ENCODE data around the gene TRAM2. TPM values are rescaled to one million over a fixed set of nuclear protein-coding genes. Genes with fewer than 3 reads are reported as not detected.

TRAM2 gene
- total and polyA plus RNA-seq, 2 of the 13 experiments (the other 11 are each of a cell fraction or from before 2014, with no cell fraction given) = 49.1 to 72.5 TPM

DNA sequence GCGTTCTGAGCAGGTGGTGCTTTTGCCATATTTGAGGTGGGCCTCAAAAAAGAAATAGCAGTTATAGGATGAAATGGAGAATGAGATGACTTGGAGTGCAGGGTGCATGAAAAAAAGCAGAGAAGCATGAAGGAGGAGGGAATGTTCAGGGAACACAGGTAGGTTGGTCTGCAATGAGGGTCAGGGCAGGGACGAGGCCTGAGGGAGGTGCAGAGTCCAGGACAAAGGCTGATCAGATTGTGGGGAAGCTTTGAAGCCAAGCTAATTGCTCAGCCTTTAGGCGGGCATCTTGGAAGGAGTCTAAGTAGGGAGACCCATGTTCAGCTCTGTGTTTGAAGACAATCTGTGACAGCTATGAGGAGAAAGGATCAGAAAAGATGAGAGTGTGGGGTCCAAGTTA is 12.0 kb downstream of the TRAM2 start (continued):
- TF ChIP-seq, protein P1, sequence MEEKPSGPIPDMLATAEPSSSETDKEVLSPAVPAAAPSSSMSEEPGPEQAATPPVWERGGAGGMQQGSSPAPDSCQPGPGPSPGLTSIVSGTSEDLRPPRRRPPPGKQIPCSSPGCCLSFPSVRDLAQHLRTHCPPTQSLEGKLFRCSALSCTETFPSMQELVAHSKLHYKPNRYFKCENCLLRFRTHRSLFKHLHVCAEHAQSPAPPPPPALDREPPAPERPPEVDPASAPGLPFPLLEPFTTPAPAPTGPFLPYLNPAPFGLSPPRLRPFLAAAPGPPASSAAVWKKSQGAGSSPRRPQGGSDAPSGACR (CRISPR knock-in tag; IDR thresholded peaks at IDR 0.05) = no peak
- no peak for TF ChIP-seq EHMT2 (IDR thresholded peaks at IDR 0.05; ENCODE audit: borderline replicate concordance, low read depth, low read length)
- TF ChIP-seq REXO4 (CRISPR knock-in tag; IDR thresholded peaks at IDR 0.05; ENCODE audit: borderline replicate concordance) = no peak
- no peak for TF ChIP-seq ZNF431 (CRISPR knock-in tag; IDR thresholded peaks at IDR 0.05; ENCODE audit: borderline replicate concordance, low read depth)
- TF ChIP-seq, protein P2, sequence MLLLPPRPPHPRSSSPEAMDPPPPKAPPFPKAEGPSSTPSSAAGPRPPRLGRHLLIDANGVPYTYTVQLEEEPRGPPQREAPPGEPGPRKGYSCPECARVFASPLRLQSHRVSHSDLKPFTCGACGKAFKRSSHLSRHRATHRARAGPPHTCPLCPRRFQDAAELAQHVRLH (CRISPR knock-in tag; IDR thresholded peaks at IDR 0.05; ENCODE audit: borderline replicate concordance, low read depth) = no peak
- no peak for TF ChIP-seq SMC3 (IDR thresholded peaks at IDR 0.05; ENCODE audit: low read length)
- no peak for TF ChIP-seq ZNF737 (CRISPR knock-in tag; IDR thresholded peaks at IDR 0.05; ENCODE audit: borderline replicate concordance)
- TF ChIP-seq HNF4G (IDR thresholded peaks at IDR 0.05; ENCODE audit: borderline replicate concordance, low read depth, low read length) = peak; percentile 78; the same call in 1 of the 2 replicates
- no peak for TF ChIP-seq HNF4G (CRISPR knock-in tag; IDR thresholded peaks at IDR 0.05; ENCODE audit: borderline replicate concordance, low read depth)
- TF ChIP-seq NFKB2 (CRISPR knock-in tag; IDR thresholded peaks at IDR 0.05; ENCODE audit: borderline replicate concordance) = no peak
- no peak for TF ChIP-seq HCFC1 (IDR thresholded peaks at IDR 0.05; ENCODE audit: low read depth, low read length)
- TF ChIP-seq ERF (CRISPR knock-in tag; IDR thresholded peaks at IDR 0.05) = no peak
- TF ChIP-seq MLLT10 (CRISPR knock-in tag; IDR thresholded peaks at IDR 0.05) = no peak
- TF ChIP-seq, protein P3, sequence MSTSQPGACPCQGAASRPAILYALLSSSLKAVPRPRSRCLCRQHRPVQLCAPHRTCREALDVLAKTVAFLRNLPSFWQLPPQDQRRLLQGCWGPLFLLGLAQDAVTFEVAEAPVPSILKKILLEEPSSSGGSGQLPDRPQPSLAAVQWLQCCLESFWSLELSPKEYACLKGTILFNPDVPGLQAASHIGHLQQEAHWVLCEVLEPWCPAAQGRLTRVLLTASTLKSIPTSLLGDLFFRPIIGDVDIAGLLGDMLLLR (CRISPR knock-in tag; IDR thresholded peaks at IDR 0.05) = no peak
- TF ChIP-seq CEBPB (IDR thresholded peaks at IDR 0.05; ENCODE audit: borderline replicate concordance, low read depth, low read length) = no peak
- TF ChIP-seq HNRNPLL (IDR thresholded peaks at IDR 0.05; ENCODE audit: low read depth, low read length, poor library complexity, severe bottlenecking) = no peak
- TF ChIP-seq TARDBP (CRISPR knock-in tag; IDR thresholded peaks at IDR 0.05) = no peak
- TF ChIP-seq CCAR2 (optimal IDR thresholded peaks at IDR 0.05; ENCODE audit: low read depth, low read length) = no peak
- TF ChIP-seq, protein P4, sequence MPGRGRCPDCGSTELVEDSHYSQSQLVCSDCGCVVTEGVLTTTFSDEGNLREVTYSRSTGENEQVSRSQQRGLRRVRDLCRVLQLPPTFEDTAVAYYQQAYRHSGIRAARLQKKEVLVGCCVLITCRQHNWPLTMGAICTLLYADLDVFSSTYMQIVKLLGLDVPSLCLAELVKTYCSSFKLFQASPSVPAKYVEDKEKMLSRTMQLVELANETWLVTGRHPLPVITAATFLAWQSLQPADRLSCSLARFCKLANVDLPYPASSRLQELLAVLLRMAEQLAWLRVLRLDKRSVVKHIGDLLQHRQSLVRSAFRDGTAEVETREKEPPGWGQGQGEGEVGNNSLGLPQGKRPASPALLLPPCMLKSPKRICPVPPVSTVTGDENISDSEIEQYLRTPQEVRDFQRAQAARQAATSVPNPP (CRISPR knock-in tag; IDR thresholded peaks at IDR 0.05) = no peak
- no peak for TF ChIP-seq DR1 (CRISPR knock-in tag; IDR thresholded peaks at IDR 0.05)
- no peak for TF ChIP-seq POLR2AphosphoS5 (IDR thresholded peaks at IDR 0.05; ENCODE audit: low read depth, low read length)
- no peak for TF ChIP-seq ZNF891 (CRISPR knock-in tag; IDR thresholded peaks at IDR 0.05)
- TF ChIP-seq ZNF746 (CRISPR knock-in tag; IDR thresholded peaks at IDR 0.05) = no peak
- TF ChIP-seq, protein P5, sequence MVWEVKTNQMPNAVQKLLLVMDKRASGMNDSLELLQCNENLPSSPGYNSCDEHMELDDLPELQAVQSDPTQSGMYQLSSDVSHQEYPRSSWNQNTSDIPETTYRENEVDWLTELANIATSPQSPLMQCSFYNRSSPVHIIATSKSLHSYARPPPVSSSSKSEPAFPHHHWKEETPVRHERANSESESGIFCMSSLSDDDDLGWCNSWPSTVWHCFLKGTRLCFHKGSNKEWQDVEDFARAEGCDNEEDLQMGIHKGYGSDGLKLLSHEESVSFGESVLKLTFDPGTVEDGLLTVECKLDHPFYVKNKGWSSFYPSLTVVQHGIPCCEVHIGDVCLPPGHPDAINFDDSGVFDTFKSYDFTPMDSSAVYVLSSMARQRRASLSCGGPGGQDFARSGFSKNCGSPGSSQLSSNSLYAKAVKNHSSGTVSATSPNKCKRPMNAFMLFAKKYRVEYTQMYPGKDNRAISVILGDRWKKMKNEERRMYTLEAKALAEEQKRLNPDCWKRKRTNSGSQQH (CRISPR knock-in tag; IDR thresholded peaks at IDR 0.05; ENCODE audit: low read depth) = no peak
- no peak for TF ChIP-seq SIN3B (IDR thresholded peaks at IDR 0.05; ENCODE audit: low read length)
- TF ChIP-seq KLF9 (CRISPR knock-in tag; IDR thresholded peaks at IDR 0.05; ENCODE audit: low read depth) = no peak
- TF ChIP-seq MTF1 (CRISPR knock-in tag; IDR thresholded peaks at IDR 0.05) = no peak
- 0 out of 2 replicates have a peak, but pooled peaks have one; percentile 45 for TF ChIP-seq MTA1 (CRISPR knock-in tag; IDR thresholded peaks at IDR 0.05; ENCODE audit: borderline replicate concordance)
- no peak for TF ChIP-seq ZNF446 (CRISPR knock-in tag; IDR thresholded peaks at IDR 0.05)
- no peak for TF ChIP-seq CHD4 (IDR thresholded peaks at IDR 0.05; ENCODE audit: borderline replicate concordance, low read length)
- no peak for TF ChIP-seq ZNF230 (CRISPR knock-in tag; IDR thresholded peaks at IDR 0.05)

Data from HepG2 (cell line).